Right ventricle myocardium inferior (tissue), 1 donor: ENCODE results near the gene CDH13. TPM values are rescaled to one million over a fixed set of nuclear protein-coding genes. Genes with fewer than 3 reads are reported as not detected.

Experiments
- microRNA-seq: library from miRNA; unstranded; fragments of <30 nt; microRNA quantifications from one replicate; pipeline ENCODE4 v1.2.0, GENCODE V29; 2020
- total RNA-seq: library from RNA; stranded (reverse); fragmentation: NEBNext Ultra II Directional; extraction: Animal tissue kit (Norgen Biotek cat#: 25700); gene quantifications from one replicate; pipeline ENCODE4 v1.2.1, GENCODE V29; 2021
- donor health status: DM: no; HTN: yes; CAD: no; lungs with severe emphysema.

Gene CDH13
- total RNA-seq, 1 donor from 2014 or later: 173 TPM

Small RNA genes within 50 kb of the gene (microRNA-seq; reads per million reads assigned to microRNA genes)
- gene MIR3182 (not detected), gene MIR8058 (not detected)
